Mesendoderm (in vitro differentiated cells): ENCODE results near the gene PLCE1.
"Not testable (repeated sequence)": the region's sequence is repeated elsewhere in the genome, so short reads cannot be mapped to it uniquely, and the experiment has no call there.

Source experiments
- DNase-seq: peaks from one replicate; pipeline ENCODE4 v3.0.0; 2013
- H2AK5ac ChIP-seq: 2 replicates; pipeline ENCODE4 v1.6.1; 2013; ENCODE audit warnings: low read length, inconsistent platforms
- H2BK120ac ChIP-seq: 2 replicates; pipeline ENCODE4 v1.6.1; 2013; ENCODE audit warnings: low read depth, mild to moderate bottlenecking, low read length, moderate library complexity, mixed read lengths
- H2BK15ac ChIP-seq: replicated peaks from 2 replicates; pipeline ENCODE4 v1.6.1; 2013; ENCODE audit warnings: low read depth, mild to moderate bottlenecking, moderate library complexity
- H2BK5ac ChIP-seq: 2 replicates; pipeline ENCODE4 v1.6.1; 2013; ENCODE audit warnings: low read length, inconsistent platforms
- H3K18ac ChIP-seq: 2 replicates; pipeline ENCODE4 v1.6.1; 2013; ENCODE audit warnings: mild to moderate bottlenecking, low read length, mixed read lengths
- H3K23ac ChIP-seq: one replicate; pipeline ENCODE4 v1.6.1; 2013; ENCODE audit warnings: low read length
- H3K27ac ChIP-seq: 2 replicates; pipeline ENCODE4 v1.5.1; 2013; ENCODE audit warnings: low read depth, mild to moderate bottlenecking, inconsistent platforms, low read length, moderate library complexity
- H3K27me3 ChIP-seq: 2 replicates; pipeline ENCODE4 v1.6.1; 2013; ENCODE audit warnings: low read length, control low read depth, mild to moderate bottlenecking, inconsistent platforms; ENCODE audit not compliant: insufficient read depth, poor library complexity
- H3K36me3 ChIP-seq: 2 replicates; pipeline ENCODE4 v1.6.1; 2013; ENCODE audit warnings: low read length, inconsistent platforms; ENCODE audit not compliant: control insufficient read depth, insufficient read depth
- H3K4ac ChIP-seq: one replicate; pipeline ENCODE4 v1.6.1; 2013; ENCODE audit warnings: low read depth, mild to moderate bottlenecking, low read length, moderate library complexity
- H3K4me1 ChIP-seq: 2 replicates; pipeline ENCODE4 v1.6.1; 2013; ENCODE audit warnings: low read depth, low read length, inconsistent platforms; ENCODE audit not compliant: control insufficient read depth
- H3K4me2 ChIP-seq: 2 replicates; pipeline ENCODE4 v1.6.1; 2013; ENCODE audit warnings: low read length
- H3K4me3 ChIP-seq: 2 replicates; pipeline ENCODE4 v1.5.1; 2013; ENCODE audit warnings: mild to moderate bottlenecking, low read length
- H3K56ac ChIP-seq: one replicate; pipeline ENCODE4 v1.6.1; 2013; ENCODE audit warnings: low read length
- H3K79me1 ChIP-seq: 2 replicates; pipeline ENCODE4 v1.6.1; 2013; ENCODE audit warnings: low read length, inconsistent platforms
- H3K79me2 ChIP-seq: 2 replicates; pipeline ENCODE4 v1.6.1; 2013; ENCODE audit warnings: mild to moderate bottlenecking, low read length; ENCODE audit not compliant: control insufficient read depth, insufficient read depth
- H3K9ac ChIP-seq: 2 replicates; pipeline ENCODE4 v1.6.1; 2013; ENCODE audit warnings: low read length, inconsistent platforms
- H4K5ac ChIP-seq: one replicate; pipeline ENCODE4 v1.6.1; 2013; ENCODE audit warnings: low read length
- H4K8ac ChIP-seq: one replicate; pipeline ENCODE4 v1.6.1; 2013; ENCODE audit warnings: low read depth, mild to moderate bottlenecking, control low read depth, low read length, moderate library complexity
- WGBS: extraction: QIAGEN DNeasy Blood & Tissue Kit; methylation state at CpG from one replicate; pipeline ENCODE4 v1.1.7; 2013; ENCODE audit warnings: low lambda C conversion rate, missing lambda C conversion rate; ENCODE audit not compliant: insufficient coverage; ENCODE audit errors: extremely low coverage; 5-methylcytosine and 5-hydroxymethylcytosine counted together

The PLCE1 gene

DNA sequence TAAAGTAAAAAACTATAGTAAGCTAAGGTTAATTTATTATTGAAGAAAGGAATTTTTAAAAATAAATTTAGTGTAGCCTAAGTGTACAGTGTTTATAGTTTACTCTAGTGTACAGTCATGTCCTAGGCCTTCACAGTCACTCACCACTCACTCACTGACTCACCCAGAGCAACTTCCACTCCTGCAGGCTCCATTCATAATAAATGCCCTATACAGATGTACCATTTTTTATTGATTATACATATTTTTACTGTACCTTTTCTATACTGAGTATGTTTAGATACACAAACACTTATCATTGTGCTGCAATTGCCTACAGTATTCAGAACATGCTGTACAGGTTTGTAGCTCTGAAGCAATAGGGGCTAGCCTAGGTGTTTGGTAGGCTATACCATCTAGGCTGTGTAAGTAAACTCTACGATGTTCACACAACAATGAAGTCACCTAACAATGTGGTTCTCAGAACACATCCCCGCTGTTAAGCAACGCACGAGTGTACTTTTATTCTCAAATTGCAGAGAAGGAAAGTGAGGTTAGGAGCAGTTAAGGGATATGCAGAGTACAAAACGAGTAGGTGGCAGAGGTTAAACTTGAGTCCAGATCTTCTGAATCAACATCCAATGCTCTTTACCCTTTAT, 38.9 kb upstream of the PLCE1 start:
- Histone ChIP-seq H3K9ac (no peak overlapping the region), H4K5ac (no peak overlapping the region), H4K8ac (no peak overlapping the region), H3K36me3 (no peaks in the 10 kb centered on the region), H3K23ac (no peak overlapping the region), H3K56ac (no peak overlapping the region), H3K4ac (no peak overlapping the region), H3K79me1 (no peaks in the 10 kb centered on the region), H2BK5ac (no peak overlapping the region), H3K79me2 (no peaks in the 10 kb centered on the region), H3K27ac (no peak overlapping the region), H2BK15ac (no peak overlapping the region), H2AK5ac (no peak overlapping the region), H3K4me3 (no peak overlapping the region), H2BK120ac (no peak overlapping the region), H3K4me1 (no peaks in the 10 kb centered on the region), H3K27me3 (no peaks in the 10 kb centered on the region), H3K4me2 (no peak overlapping the region), H3K18ac (no peak overlapping the region)
- no peak for DNase-seq
- no CpG with 5 or more reads among the region's 5 CpGs for WGBS

DNA sequence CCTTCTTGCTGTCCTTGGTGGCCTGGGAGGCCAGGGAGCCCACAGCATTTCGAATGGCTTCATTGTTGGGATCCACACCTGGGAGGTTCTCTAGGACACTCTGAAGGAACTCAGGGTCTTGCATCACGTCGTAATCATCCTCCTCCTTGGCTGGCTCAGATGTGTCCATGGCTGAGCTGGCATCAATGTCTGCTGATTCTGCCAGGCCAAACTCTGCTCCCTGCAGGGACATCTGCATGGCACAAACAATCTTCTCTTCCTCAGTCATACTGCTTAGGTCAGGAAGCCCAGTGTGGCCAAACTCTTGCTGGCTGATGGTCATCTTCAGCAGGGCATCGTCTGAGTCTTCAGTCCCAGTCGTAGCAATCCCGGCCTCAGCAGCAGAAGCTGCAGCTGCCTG, 34.9 kb upstream of the PLCE1 start:
- WGBS: no CpG with 5 or more reads among the region's 6 CpGs

DNA sequence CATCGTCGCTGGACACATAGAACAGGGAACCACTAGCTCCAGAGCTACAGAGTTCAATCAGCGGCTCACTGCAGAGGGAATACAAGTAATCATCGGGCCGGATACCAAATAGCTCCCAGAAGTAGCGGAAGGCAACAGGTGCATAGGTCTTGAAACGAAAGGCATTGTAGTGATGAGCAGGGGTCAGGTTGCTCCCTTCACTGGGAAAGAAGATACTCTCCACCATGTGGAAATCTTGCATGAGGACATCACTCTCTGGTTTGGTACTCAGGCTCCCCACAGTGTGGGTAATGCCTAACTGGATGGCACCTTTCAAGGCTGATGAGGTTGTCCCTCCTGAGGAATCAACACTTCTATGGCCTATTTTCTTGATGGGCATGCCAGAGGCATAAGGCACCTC, 32.7 kb upstream of the PLCE1 start:
- H3K27me3 ChIP-seq, H4K5ac ChIP-seq, H3K9ac ChIP-seq, H3K4me2 ChIP-seq, H3K79me1 ChIP-seq, H3K27ac ChIP-seq, H2BK120ac ChIP-seq, DNase-seq, H2BK5ac ChIP-seq, H4K8ac ChIP-seq, H3K36me3 ChIP-seq, H3K79me2 ChIP-seq, H3K4me3 ChIP-seq, H3K4me1 ChIP-seq, H2AK5ac ChIP-seq, H2BK15ac ChIP-seq, H3K56ac ChIP-seq, H3K4ac ChIP-seq, H3K18ac ChIP-seq, H3K23ac ChIP-seq: not testable (repeated sequence)
- no CpG with 5 or more reads among the region's 7 CpGs for WGBS

More for the DNA sequence above, 34.9 kb upstream of the PLCE1 start:
- H2BK15ac ChIP-seq: no peak overlapping the region
- no peaks in the 10 kb centered on the region for H3K36me3 ChIP-seq
- no peak overlapping the region for H3K27ac ChIP-seq
- no peak overlapping the region for H3K23ac ChIP-seq
- DNase-seq: no peak
- no peak overlapping the region for H3K18ac ChIP-seq
- H3K4me1 ChIP-seq: no peaks in the 10 kb centered on the region
- no peak overlapping the region for H3K56ac ChIP-seq
- no peaks in the 10 kb centered on the region for H3K79me1 ChIP-seq
- no peak overlapping the region for H2BK5ac ChIP-seq
- no peaks in the 10 kb centered on the region for H3K79me2 ChIP-seq
- H3K4me2 ChIP-seq: no peak overlapping the region
- no peak overlapping the region for H3K9ac ChIP-seq
- no peak overlapping the region for H3K4ac ChIP-seq
- H4K5ac ChIP-seq: no peak overlapping the region
- no peaks in the 10 kb centered on the region for H3K27me3 ChIP-seq
- H2AK5ac ChIP-seq: no peak overlapping the region
- H2BK120ac ChIP-seq: no peak overlapping the region
- H3K4me3 ChIP-seq: no peak overlapping the region
- no peak overlapping the region for H4K8ac ChIP-seq

DNA sequence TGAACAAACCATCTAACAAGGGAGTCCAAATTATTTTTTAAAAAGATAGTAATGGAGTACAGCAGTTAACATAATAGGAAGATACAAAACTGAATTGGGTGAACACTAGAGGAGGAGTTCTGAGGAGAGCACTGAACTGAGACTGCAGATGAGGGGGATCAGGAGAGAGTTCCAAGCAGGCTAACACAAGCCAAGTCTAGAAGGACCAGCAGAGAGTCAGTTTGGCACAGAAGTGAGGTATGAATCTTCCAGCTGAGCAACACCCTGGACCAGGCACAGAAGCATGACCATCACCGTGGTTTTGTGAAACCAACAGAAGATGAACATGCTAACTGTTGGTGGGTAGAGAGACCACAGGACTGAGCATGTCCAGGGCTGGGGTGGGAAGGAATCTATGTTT, 30.8 kb upstream of the PLCE1 start:
- no peak overlapping the region for H3K9ac ChIP-seq
- H4K5ac ChIP-seq: no peak overlapping the region
- H3K27ac ChIP-seq: no peak overlapping the region
- H3K4ac ChIP-seq: no peak overlapping the region
- no peak overlapping the region for H2AK5ac ChIP-seq
- H2BK5ac ChIP-seq: no peak overlapping the region
- no peak overlapping the region for H3K18ac ChIP-seq
- H3K23ac ChIP-seq: no peak overlapping the region
- H3K4me2 ChIP-seq: no peak overlapping the region
- no peak overlapping the region for H2BK15ac ChIP-seq
- no peaks in the 10 kb centered on the region for H3K79me2 ChIP-seq
- no peaks in the 10 kb centered on the region for H3K27me3 ChIP-seq
- no peak overlapping the region for H3K4me3 ChIP-seq
- no CpG with 5 or more reads among the region's 1 CpG for WGBS
- H2BK120ac ChIP-seq: no peak overlapping the region
- no peak for DNase-seq
- H4K8ac ChIP-seq: no peak overlapping the region
- no peaks in the 10 kb centered on the region for H3K79me1 ChIP-seq
- no peaks in the 10 kb centered on the region for H3K4me1 ChIP-seq
- no peaks in the 10 kb centered on the region for H3K36me3 ChIP-seq
- no peak overlapping the region for H3K56ac ChIP-seq

DNA sequence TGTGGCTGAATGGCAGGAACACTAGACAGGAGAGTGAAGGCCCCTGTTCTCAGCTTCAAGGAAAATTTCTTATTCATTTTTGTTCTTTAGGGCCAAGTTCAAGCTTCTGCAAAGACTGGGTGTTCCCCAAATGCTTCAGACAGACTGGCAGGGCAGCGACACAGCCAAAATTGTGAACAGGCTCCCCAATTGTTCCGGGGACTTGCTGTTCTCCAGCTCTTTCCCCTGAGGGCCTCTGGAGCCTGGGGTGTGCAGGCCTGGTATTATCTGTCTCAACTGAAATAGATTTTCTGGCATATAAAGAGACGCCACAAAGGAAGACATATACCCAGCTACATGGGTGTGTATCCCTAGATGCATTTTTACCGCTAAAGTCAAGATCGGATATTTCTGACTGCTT, 30.3 kb upstream of the PLCE1 start:
- H2AK5ac ChIP-seq: no peak overlapping the region
- H3K36me3 ChIP-seq: no peaks in the 10 kb centered on the region
- H3K27ac ChIP-seq: no peak overlapping the region
- no peak overlapping the region for H4K5ac ChIP-seq
- DNase-seq: no peak
- H3K4ac ChIP-seq: no peak overlapping the region
- no peak overlapping the region for H3K4me2 ChIP-seq
- no peaks in the 10 kb centered on the region for H3K4me1 ChIP-seq
- H2BK120ac ChIP-seq: no peak overlapping the region
- no peaks in the 10 kb centered on the region for H3K27me3 ChIP-seq
- H4K8ac ChIP-seq: no peak overlapping the region
- no peak overlapping the region for H3K4me3 ChIP-seq
- no peak overlapping the region for H2BK5ac ChIP-seq
- H2BK15ac ChIP-seq: no peak overlapping the region
- no peaks in the 10 kb centered on the region for H3K79me1 ChIP-seq
- no CpG with 5 or more reads among the region's 5 CpGs for WGBS
- H3K9ac ChIP-seq: no peak overlapping the region
- H3K23ac ChIP-seq: no peak overlapping the region
- no peak overlapping the region for H3K56ac ChIP-seq
- no peak overlapping the region for H3K18ac ChIP-seq
- H3K79me2 ChIP-seq: no peaks in the 10 kb centered on the region

DNA sequence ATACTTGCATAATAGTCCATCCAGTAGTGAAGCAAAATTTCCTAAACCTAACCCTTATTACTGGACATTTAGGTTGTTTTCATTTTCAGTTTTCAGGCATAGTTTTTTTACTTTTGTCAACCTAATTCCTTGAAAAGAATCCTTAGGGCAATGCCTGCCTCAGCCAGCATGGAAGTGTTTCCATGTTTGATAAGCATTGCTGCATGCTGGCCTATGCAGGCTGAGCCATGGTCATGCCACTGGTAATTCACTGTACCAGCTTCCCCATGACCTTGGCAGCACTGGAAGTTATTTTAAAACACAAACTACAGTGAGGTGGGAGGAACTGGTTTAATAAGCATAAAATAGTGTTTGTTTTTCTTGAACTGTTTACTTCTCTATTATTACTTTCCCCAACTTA, 27.8 kb upstream of the PLCE1 start:
- DNase-seq: no peak
- Histone ChIP-seq H3K56ac (no peak overlapping the region), H3K27ac (no peak overlapping the region)

More for the DNA sequence above, 27.8 kb upstream of the PLCE1 start:
- no peak overlapping the region for H4K5ac ChIP-seq
- H3K4ac ChIP-seq: no peak overlapping the region
- H3K9ac ChIP-seq: no peak overlapping the region
- no peaks in the 10 kb centered on the region for H3K79me2 ChIP-seq
- no peak overlapping the region for H2AK5ac ChIP-seq
- no peaks in the 10 kb centered on the region for H3K4me1 ChIP-seq
- H3K79me1 ChIP-seq: no peaks in the 10 kb centered on the region
- no peak overlapping the region for H2BK5ac ChIP-seq
- no peak overlapping the region for H3K4me2 ChIP-seq
- no peak overlapping the region for H3K23ac ChIP-seq
- H3K4me3 ChIP-seq: no peak overlapping the region
- no peak overlapping the region for H3K18ac ChIP-seq
- no peaks in the 10 kb centered on the region for H3K36me3 ChIP-seq
- H3K27me3 ChIP-seq: no peaks in the 10 kb centered on the region
- no peak overlapping the region for H2BK15ac ChIP-seq
- no peak overlapping the region for H4K8ac ChIP-seq
- no peak overlapping the region for H2BK120ac ChIP-seq
